Ishikawa (cell line): Measurements from ENCODE around the gene PRDM16.

Experiments
- CEBPB ChIP-seq: IDR thresholded peaks from 2 replicates; pipeline ENCODE4 v1.6.1; 2012
- CREB1 ChIP-seq: IDR thresholded peaks from 2 replicates; pipeline ENCODE4 v1.6.1; 2012; ENCODE audit warnings: low read depth
- EGR1 ChIP-seq: IDR thresholded peaks from 2 replicates; pipeline ENCODE4 v1.6.1; 2012
- EP300 ChIP-seq: IDR thresholded peaks from 2 replicates; pipeline ENCODE4 v1.6.1; 2012; ENCODE audit warnings: borderline replicate concordance
- FOXM1 ChIP-seq: IDR thresholded peaks from 2 replicates; pipeline ENCODE4 v1.6.1; 2012; ENCODE audit warnings: low read depth, borderline replicate concordance
- NFIC ChIP-seq: IDR thresholded peaks from 2 replicates; pipeline ENCODE4 v1.6.1; 2012
- RAD21 ChIP-seq: IDR thresholded peaks from 2 replicates; pipeline ENCODE4 v1.6.1; 2012; ENCODE audit warnings: low read depth
- TCF12 ChIP-seq: IDR thresholded peaks from 2 replicates; pipeline ENCODE4 v1.6.1; 2012; ENCODE audit warnings: low read depth
- TEAD4 ChIP-seq: IDR thresholded peaks from 2 replicates; pipeline ENCODE4 v1.6.1; 2012
- TF ChIP-seq, protein P1 (sequence below): IDR thresholded peaks from 2 replicates; pipeline ENCODE4 v1.6.1; 2012; ENCODE audit warnings: low read depth, mild to moderate bottlenecking
- TF ChIP-seq, protein P2 (sequence below): IDR thresholded peaks from 2 replicates; pipeline ENCODE4 v1.6.1; 2012
- TF ChIP-seq, protein P3 (sequence below): IDR thresholded peaks from 2 replicates; pipeline ENCODE4 v1.6.1; 2012

DNA sequence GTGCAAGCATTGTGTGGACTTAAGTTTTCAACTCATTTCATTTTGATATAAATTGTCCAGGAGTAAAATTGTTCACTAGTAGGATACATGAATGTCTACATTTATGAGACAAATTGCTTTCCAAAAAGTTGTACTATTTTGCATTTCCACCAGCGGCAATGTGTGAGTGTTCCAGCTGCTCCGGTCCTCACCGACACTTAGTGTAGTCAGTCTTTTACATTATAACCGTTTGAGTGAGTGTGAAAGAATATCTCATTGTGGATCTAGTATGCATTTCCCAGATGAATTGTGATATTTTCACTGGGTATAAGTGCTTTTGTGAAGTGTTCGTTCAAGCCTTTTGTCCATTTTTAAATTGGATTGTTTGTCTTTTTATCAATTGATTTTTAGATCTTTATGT is 274.0 kb downstream of the PRDM16 start:
- TF ChIP-seq, protein P1, sequence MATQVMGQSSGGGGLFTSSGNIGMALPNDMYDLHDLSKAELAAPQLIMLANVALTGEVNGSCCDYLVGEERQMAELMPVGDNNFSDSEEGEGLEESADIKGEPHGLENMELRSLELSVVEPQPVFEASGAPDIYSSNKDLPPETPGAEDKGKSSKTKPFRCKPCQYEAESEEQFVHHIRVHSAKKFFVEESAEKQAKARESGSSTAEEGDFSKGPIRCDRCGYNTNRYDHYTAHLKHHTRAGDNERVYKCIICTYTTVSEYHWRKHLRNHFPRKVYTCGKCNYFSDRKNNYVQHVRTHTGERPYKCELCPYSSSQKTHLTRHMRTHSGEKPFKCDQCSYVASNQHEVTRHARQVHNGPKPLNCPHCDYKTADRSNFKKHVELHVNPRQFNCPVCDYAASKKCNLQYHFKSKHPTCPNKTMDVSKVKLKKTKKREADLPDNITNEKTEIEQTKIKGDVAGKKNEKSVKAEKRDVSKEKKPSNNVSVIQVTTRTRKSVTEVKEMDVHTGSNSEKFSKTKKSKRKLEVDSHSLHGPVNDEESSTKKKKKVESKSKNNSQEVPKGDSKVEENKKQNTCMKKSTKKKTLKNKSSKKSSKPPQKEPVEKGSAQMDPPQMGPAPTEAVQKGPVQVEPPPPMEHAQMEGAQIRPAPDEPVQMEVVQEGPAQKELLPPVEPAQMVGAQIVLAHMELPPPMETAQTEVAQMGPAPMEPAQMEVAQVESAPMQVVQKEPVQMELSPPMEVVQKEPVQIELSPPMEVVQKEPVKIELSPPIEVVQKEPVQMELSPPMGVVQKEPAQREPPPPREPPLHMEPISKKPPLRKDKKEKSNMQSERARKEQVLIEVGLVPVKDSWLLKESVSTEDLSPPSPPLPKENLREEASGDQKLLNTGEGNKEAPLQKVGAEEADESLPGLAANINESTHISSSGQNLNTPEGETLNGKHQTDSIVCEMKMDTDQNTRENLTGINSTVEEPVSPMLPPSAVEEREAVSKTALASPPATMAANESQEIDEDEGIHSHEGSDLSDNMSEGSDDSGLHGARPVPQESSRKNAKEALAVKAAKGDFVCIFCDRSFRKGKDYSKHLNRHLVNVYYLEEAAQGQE, result no peak
- TF ChIP-seq NFIC, result no peak
- TF ChIP-seq TEAD4, result no peak
- TF ChIP-seq, protein P2, sequence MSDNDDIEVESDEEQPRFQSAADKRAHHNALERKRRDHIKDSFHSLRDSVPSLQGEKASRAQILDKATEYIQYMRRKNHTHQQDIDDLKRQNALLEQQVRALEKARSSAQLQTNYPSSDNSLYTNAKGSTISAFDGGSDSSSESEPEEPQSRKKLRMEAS, result no peak
- TF ChIP-seq RAD21, result no peak
- no peak for TF ChIP-seq CEBPB
- TF ChIP-seq TCF12, result no peak
- no peak for TF ChIP-seq FOXM1
- no peak for TF ChIP-seq EGR1
- TF ChIP-seq, protein P3, sequence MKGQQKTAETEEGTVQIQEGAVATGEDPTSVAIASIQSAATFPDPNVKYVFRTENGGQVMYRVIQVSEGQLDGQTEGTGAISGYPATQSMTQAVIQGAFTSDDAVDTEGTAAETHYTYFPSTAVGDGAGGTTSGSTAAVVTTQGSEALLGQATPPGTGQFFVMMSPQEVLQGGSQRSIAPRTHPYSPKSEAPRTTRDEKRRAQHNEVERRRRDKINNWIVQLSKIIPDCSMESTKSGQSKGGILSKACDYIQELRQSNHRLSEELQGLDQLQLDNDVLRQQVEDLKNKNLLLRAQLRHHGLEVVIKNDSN, result no peak
- TF ChIP-seq CREB1, result no peak
- TF ChIP-seq EP300, result no peak
